GM18505 (cell line): ENCODE measurements around the gene IL10.

Experiments
- ATAC-seq: cut with Tn5 transposase; IDR thresholded peaks from one replicate; pipeline ENCODE4 v1.9.1; 2021; ENCODE audit not compliant: unreplicated experiment
- POLR2A ChIP-seq: IDR thresholded peaks from 4 replicates; pipeline ENCODE4 v1.6.1; 2011; ENCODE audit warnings: borderline replicate concordance; ENCODE audit not compliant: insufficient read depth, insufficient read length; ENCODE audit errors: extremely low read depth

The IL10 gene

DNA sequence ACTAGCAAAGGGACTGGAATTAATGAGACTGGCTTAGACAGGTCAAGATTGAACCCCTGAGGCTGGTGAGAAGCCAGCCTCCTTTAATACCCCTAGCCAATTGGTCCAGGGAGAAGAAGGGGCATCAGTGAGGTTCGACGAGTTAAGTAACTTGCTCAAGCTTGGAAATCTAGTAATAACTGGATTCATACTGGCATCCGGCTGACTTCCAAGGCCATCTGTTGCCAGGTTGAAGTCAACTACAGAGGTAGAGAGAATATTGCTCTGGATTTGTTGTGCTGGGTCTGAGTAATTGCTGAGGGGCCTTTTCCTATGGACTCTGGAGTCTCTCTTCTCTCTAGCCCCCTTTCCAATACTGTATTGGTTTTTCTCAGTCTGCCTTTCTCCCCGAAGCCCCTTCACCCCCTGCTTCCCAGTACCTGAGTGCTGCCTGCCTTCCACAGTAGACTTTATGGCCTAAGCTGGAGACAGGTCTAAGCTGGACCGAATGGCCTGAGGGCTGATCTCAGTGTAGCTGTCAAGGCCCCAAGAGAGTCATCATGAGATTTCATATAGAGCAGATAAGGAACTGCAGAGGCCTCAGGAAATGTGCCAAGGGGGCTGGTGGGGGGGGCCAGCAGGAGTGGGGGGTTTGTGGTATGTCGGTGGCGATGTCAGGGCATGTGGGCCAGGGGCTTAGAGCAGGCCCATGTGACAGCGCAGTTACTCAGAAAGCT, 44.2 kb downstream of the IL10 start:
- ATAC-seq = no peak
- no peak for TF ChIP-seq POLR2A

DNA sequence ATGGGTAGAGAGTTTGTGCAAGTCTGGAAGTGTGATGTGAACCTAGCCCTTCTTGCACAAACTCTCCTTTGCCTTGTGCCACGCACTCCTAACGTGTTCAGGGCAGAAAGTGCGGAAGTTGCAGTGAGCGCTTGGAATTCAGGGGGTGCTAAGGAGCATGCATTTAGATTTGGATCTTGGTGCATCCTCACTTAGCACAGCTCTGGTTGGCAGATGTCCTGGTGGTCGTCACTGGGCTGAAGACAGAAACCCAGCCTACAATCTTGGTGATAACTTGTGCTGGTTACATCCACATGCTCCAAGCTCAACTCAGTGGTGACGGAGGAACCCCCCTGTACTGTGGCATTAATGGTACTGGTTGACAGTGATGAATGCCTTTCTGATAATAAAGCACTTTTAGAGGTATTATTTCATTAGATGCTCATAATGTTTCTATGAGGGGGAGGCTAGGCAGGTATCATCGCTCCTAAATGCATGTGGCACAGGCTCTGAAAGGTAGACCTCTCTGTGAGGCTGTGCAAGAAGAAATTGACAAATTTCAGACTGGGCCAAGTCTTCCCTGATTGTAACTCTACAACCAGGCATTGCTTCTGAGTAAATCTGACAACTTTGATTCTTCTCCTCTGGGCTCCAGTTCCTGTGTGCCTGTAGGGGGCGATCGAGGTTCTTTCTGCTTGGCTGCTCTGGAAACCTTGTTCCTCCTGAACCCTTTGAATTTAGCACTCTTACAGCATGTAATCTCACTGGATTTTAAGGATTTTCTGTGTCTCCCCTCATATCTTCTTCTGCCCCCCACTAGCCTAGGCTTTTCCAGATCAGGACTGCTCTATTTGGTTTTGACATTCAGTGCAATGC, 47.0 kb downstream of the IL10 start:
- no peak for TF ChIP-seq POLR2A
- ATAC-seq = no peak

DNA sequence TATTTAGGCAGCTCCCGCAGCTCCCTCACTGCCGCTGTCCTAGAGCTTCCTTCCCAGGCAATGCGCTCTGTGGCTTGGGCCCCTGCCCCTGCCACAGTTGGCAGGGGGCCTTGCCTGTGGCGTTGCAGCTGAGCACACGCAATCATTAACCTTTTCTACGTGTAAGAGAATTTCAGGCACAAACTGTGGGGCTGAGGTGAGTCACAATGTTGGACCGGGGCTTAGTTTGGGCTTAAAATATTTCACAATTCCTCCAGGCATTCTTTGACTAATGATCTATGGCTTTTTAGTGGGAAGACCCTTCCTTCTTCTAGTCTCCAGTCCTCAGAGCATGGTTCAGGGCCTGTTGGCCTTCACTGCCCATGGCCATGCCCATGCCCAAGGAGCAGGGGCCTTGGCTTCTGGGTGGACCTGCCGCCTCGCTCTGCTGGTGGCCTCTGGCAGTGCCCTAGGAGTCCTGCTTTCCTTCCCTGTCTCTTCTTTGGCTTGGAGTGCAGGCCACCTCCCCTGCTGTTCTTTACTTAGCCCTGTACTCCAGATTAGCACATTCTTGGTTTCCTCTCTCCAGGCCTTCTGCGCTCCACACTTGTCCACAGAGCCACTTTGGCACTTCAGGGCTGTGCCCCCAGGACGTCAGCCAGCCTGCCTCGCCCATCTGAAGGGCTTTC, 48.4 kb downstream of the IL10 start:
- TF ChIP-seq POLR2A = no peak
- no peak for ATAC-seq

DNA sequence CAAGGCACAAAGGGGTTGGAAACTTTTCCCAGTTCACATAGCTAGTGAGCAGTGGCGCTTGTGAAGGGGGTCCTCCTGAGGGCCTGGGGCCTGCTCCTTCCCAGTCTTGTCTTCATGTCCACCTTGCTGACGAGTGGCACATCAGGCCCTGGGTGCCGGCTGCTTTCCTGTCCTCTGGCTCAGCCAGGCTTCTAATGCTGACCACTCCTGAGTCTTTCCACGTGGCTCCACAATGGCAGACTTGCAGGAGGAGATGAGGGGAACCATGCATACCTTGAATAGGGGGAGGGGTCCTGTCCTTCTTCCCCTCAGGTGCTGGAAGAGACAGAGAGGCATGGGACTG, 48.9 kb downstream of the IL10 start:
- no peak for ATAC-seq

DNA sequence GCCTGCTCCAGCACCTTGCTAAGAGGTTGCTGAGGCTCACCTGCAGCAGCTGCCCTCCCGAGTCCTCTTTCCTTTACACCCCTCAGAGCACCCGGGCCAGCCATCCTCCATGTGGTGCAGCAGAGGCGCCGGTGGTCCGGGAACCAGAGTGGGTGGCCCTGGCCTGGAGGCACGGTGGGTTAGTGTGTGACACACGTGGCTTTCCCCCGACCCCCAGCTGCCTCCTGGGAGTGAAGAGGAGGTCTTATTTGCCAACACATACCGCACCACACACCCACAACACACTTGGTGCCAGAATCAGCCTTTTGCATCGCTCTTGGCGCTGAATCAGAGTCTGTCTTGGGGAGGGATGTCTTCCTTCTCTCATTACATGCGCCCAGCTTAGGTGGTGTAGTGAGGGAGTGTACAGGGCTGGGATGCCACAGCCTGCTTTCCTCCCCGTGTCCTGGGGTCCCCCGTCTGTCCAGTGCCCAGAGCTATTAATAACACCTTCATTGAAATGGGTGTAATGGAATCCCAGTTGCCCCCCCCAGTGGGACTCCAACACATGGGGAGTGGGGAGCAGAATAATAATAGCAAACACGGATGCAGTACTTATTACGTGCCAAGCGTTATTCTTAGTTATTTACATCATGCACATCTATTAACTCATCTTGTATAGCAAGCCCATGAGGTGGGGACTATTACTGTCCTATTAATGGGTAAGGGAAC, 49.4 kb downstream of the IL10 start:
- TF ChIP-seq POLR2A = no peak

More for the DNA sequence above, 48.9 kb downstream of the IL10 start:
- TF ChIP-seq POLR2A = no peak

DNA sequence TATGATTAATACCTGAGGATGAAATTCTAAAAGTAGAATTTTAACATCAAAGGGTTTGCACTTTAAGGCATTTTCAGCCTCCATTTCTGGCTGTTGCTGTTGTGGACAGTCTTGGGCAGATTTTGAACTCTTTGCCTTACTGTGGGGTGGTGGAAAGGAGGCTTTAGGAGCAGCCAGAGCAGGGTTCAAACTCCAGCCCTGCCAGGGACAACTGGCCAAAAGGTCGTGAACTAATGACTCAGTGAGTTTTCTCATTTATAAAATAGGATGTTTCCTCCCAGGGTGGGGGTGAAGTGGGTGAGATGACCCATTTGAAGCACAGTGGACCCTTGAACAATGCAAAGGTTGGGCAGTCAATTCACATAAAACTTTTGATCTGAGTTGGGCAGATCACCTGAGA, 50.8 kb downstream of the IL10 start:
- no peak for TF ChIP-seq POLR2A
- no peak for ATAC-seq

More for the DNA sequence above, 49.4 kb downstream of the IL10 start:
- no peak for ATAC-seq

DNA sequence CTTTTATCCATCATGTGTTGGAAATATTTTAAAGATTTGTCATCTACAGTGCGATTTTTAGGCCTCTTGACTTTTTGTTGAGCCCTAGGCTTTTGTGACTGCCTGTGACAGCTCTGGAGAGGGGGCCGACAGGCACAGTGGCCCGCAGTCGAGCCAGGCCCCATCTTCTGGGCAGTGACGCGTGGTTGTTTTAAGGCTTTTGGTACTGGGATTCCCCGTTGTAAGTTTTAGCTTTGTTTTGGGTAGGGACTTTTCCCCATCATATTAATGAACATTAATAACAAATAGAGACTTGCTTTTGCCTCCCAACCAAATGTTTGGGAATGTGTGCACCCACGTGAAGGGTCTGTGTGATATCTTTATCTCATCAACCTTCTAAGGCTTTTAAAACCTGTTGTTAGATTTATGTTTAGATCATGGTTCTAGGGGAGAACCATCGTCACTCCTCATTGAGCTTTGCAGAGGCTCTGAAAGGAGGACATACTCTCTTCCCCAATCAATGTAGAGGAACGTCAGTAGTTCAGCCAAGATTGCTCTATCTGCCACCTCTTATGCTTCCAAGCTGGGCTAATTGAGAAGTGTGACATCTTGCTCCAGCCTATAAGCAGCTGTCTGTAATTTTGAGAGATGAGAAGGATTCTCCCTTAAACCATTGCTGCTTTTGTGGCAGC, 53.0 kb downstream of the IL10 start:
- ATAC-seq = no peak
- no peak for TF ChIP-seq POLR2A

DNA sequence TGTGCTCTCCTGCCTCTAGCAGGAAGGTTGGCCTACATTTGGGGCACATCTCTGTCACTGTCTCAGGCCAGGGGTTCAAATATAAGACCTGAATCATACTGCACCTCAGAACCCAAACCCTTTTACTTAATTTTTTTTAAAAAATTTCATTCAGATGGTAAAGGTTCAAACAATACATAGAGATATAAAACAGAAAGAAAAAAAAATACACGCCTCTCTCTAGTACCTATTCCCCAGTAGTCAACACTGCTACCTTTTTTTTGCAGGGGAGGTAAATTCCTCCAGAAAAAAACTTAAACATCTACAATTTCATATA, 54.7 kb downstream of the IL10 start:
- TF ChIP-seq POLR2A = no peak

More for the DNA sequence above, 54.7 kb downstream of the IL10 start:
- no peak for ATAC-seq
